Measurements from ENCODE around the gene HMGB1.

- TF ChIP-seq CTCF (IDR thresholded peaks at IDR 0.05), result no peak
- no peak for TF ChIP-seq EZH2 (IDR thresholded peaks at IDR 0.05; ENCODE audit: borderline replicate concordance, insufficient read depth, low read depth, low read length, poor library complexity, severe bottlenecking)
Observed at GRCh38 chr13:30423891-30424290, 41.8 kb downstream of the HMGB1 start.
